Measurements from ENCODE around the gene ZNF683. TPM values are rescaled to one million over a fixed set of nuclear protein-coding genes. Genes with fewer than 3 reads are reported as not detected.
A peak's percentile ranks its signal among the peaks of the same experiment; 100 is the strongest.
"Not testable (repeated sequence)": the region's sequence is repeated elsewhere in the genome, so short reads cannot be mapped to it uniquely, and the experiment has no call there.

ZNF683 gene
- total and polyA plus RNA-seq, 4 experiments from 2014 or later = 0.49 to 0.63 TPM; not detected in 2

- POLR2A ChIA-PET (ENCODE audit: partially characterized antibody) = interaction anchor here (1.2 to 9.1 kb wide), 8 partner anchors 14 to 169 kb away, joined by 3 to 174 read pairs (median 48); partner anchors contain the start of genes CD52, SH3BGRL3 and UBXN11
- Mint-ChIP-seq H3K27me3 (no peaks in the 10 kb centered on the region), H3K36me3 (peaks cover 0 to 3% of the 10 kb centered on the region in 2 donors), H3K4me1 (peaks cover 63 to 98% (median 85%) of the 10 kb centered on the region in 4 donors), H3K27ac (peak overlapping the region in 6 of 7 donors; percentile 57 to 98 (median 91)), H3K9me3 (peaks cover 0 to 3% (median under 1%) of the 10 kb centered on the region in 8 donors), H3K4me3 (peak overlapping the region in 4 of 8 donors; percentile 31 to 54 (median 50))
- intact Hi-C loops (cut with micrococcal nuclease) = no loop called here
- CTCF ChIA-PET (ENCODE audit: partially characterized antibody) = interaction anchor here (1.0 to 8.7 kb wide), 7 partner anchors 12 to 102 kb away, joined by 3 to 195 read pairs (median 23); no protein-coding TSS in a partner anchor
- Histone ChIP-seq H3K4me3 (ENCODE audit: low read length in 2 of 2) (peak overlapping the region in 1 of 2 donors; percentile 0), H3K4me1 (ENCODE audit: insufficient read depth, low read length) (peaks cover 96% of the 10 kb centered on the region), H3K9me3 (ENCODE audit: control insufficient read depth in 1 of 2, low read length in 2 of 2) (no peaks in the 10 kb centered on the region), H3K27ac (ENCODE audit: low read depth, low read length) (no peak overlapping the region), H3K27me3 (ENCODE audit: insufficient read depth, low read length) (no peaks in the 10 kb centered on the region), H3K36me3 (ENCODE audit: insufficient read depth, low read length) (no peaks in the 10 kb centered on the region)
- DNase-seq = no peak
Measured at GRCh38 chr1:26376050-26376449, 3.5 kb upstream of the ZNF683 start.

GRCh38 chr1:26375081-26375480 is 2.5 kb upstream of the ZNF683 start:
- H3K36me3 ChIP-seq (ENCODE audit: insufficient read depth, low read length) = no peaks in the 10 kb centered on the region
- no peak overlapping the region for H3K4me3 ChIP-seq (ENCODE audit: low read length in 2 of 2)
- peak in 1 of 5 donors; percentile 15 for DNase-seq
- peak overlapping the region; percentile 84 to 91 (median 89) for H3K27ac Mint-ChIP-seq
- peak overlapping the region; percentile 25 for H3K27ac ChIP-seq (ENCODE audit: low read depth, low read length)
- H3K4me1 Mint-ChIP-seq = peaks cover 67 to 99% (median 87%) of the 10 kb centered on the region in 4 donors
- H3K36me3 Mint-ChIP-seq = peaks cover 0 to 3% of the 10 kb centered on the region in 2 donors
- H3K4me1 ChIP-seq (ENCODE audit: insufficient read depth, low read length) = peaks cover 100% of the 10 kb centered on the region
- ChIA-PET CTCF (ENCODE audit: partially characterized antibody) (interaction anchor here (0.9 to 8.7 kb wide), 9 partner anchors 11 to 205 kb away, joined by 3 to 195 read pairs (median 14); partner anchors contain the start of gene ZNF593), POLR2A (ENCODE audit: partially characterized antibody) (interaction anchor here (0.7 to 9.1 kb wide), 15 partner anchors 13 to 141 kb away, joined by 3 to 174 read pairs (median 5); partner anchors contain the start of genes CD52, CEP85, CRYBG2 and DHDDS)
- H3K4me3 Mint-ChIP-seq = peak overlapping the region; percentile 26 to 81 (median 73)
- no peaks in the 10 kb centered on the region for H3K9me3 ChIP-seq (ENCODE audit: control insufficient read depth in 1 of 2, low read length in 2 of 2)
- H3K27me3 Mint-ChIP-seq = no peaks in the 10 kb centered on the region
- peaks cover 0 to 7% (median 3%) of the 10 kb centered on the region in 8 donors for H3K9me3 Mint-ChIP-seq
- intact Hi-C loops (cut with micrococcal nuclease) = no loop called here
- H3K27me3 ChIP-seq (ENCODE audit: insufficient read depth, low read length) = no peaks in the 10 kb centered on the region

- Mint-ChIP-seq H3K27ac (peak overlapping the region in 6 of 7 donors; percentile 35 to 96 (median 86)), H3K4me3 (peak overlapping the region in 7 of 8 donors; percentile 63 to 81 (median 74)), H3K4me1 (peaks cover 68 to 99% (median 88%) of the 10 kb centered on the region in 4 donors)
- H3K9me3 Mint-ChIP-seq; H3K36me3 Mint-ChIP-seq; H3K9me3 ChIP-seq (ENCODE audit: control insufficient read depth in 1 of 2, low read length in 2 of 2); DNase-seq; H3K27me3 Mint-ChIP-seq; H3K4me3 ChIP-seq (ENCODE audit: low read length in 2 of 2); H3K36me3 ChIP-seq (ENCODE audit: insufficient read depth, low read length); intact Hi-C loops (cut with micrococcal nuclease); H3K27me3 ChIP-seq (ENCODE audit: insufficient read depth, low read length); H3K27ac ChIP-seq (ENCODE audit: low read depth, low read length): not testable (repeated sequence)
- ChIA-PET POLR2A (ENCODE audit: partially characterized antibody) (interaction anchor here (0.7 to 9.1 kb wide), 14 partner anchors 12 to 98 kb away, joined by 3 to 174 read pairs (median 6); partner anchors contain the start of genes CD52, DHDDS, SH3BGRL3 and UBXN11), CTCF (ENCODE audit: partially characterized antibody) (interaction anchor here (1.1 to 8.7 kb wide), 11 partner anchors 10 to 100 kb away, joined by 3 to 195 read pairs (median 8); no protein-coding TSS in a partner anchor)
- H3K4me1 ChIP-seq (ENCODE audit: insufficient read depth, low read length) = peaks cover 100% of the 10 kb centered on the region
Measured at GRCh38 chr1:26374361-26374760, 1.8 kb upstream of the ZNF683 start.

- DNase-seq = no peak
- no peaks in the 10 kb centered on the region for H3K36me3 ChIP-seq (ENCODE audit: insufficient read depth, low read length)
- intact Hi-C loops (cut with micrococcal nuclease) = loop anchor here (1.0 kb wide), 2 partner anchors 10 to 23 kb away; no protein-coding TSS in a partner anchor
- CTCF ChIA-PET (ENCODE audit: partially characterized antibody) = interaction anchor here (1.1 to 8.7 kb wide), 11 partner anchors 9 to 204 kb away, joined by 3 to 195 read pairs (median 8); partner anchors contain the start of gene ZNF593
- POLR2A ChIA-PET (ENCODE audit: partially characterized antibody) = interaction anchor here (0.7 to 9.1 kb wide), 14 partner anchors 11 to 140 kb away, joined by 3 to 174 read pairs (median 5); partner anchors contain the start of genes CD52, DHDDS and SH3BGRL3
- H3K4me3 ChIP-seq (ENCODE audit: low read length in 2 of 2) = peak overlapping the region in 1 of 2 donors; percentile 18
- H3K9me3 ChIP-seq (ENCODE audit: control insufficient read depth in 1 of 2, low read length in 2 of 2) = no peaks in the 10 kb centered on the region
- H3K4me1 Mint-ChIP-seq = peaks cover 66 to 93% (median 83%) of the 10 kb centered on the region in 4 donors
- H3K4me3 Mint-ChIP-seq = peak overlapping the region in 7 of 8 donors; percentile 59 to 81 (median 74)
- H3K9me3 Mint-ChIP-seq = peaks cover 0 to 7% (median 3%) of the 10 kb centered on the region in 8 donors
- H3K27me3 ChIP-seq (ENCODE audit: insufficient read depth, low read length) = no peaks in the 10 kb centered on the region
- peaks cover 96% of the 10 kb centered on the region for H3K4me1 ChIP-seq (ENCODE audit: insufficient read depth, low read length)
- peak overlapping the region; percentile 79 to 96 (median 84) for H3K27ac Mint-ChIP-seq
- peak overlapping the region; percentile 13 for H3K27ac ChIP-seq (ENCODE audit: low read depth, low read length)
- H3K36me3 Mint-ChIP-seq = peaks cover 0 to 3% of the 10 kb centered on the region in 2 donors
- H3K27me3 Mint-ChIP-seq = no peaks in the 10 kb centered on the region
Measured at GRCh38 chr1:26373789-26374188, 1.2 kb upstream of the ZNF683 start.

- intact Hi-C loops (cut with micrococcal nuclease) = loop anchor here (1.0 kb wide), 2 partner anchors 10 to 23 kb away; no protein-coding TSS in a partner anchor
- Histone ChIP-seq H3K4me1 (ENCODE audit: insufficient read depth, low read length) (peaks cover 96% of the 10 kb centered on the region), H3K27ac (ENCODE audit: low read depth, low read length) (peak overlapping the region; percentile 13), H3K4me3 (ENCODE audit: low read length in 2 of 2) (peak overlapping the region in 1 of 2 donors; percentile 18), H3K27me3 (ENCODE audit: insufficient read depth, low read length) (no peaks in the 10 kb centered on the region), H3K9me3 (ENCODE audit: control insufficient read depth in 1 of 2, low read length in 2 of 2) (no peaks in the 10 kb centered on the region), H3K36me3 (ENCODE audit: insufficient read depth, low read length) (no peaks in the 10 kb centered on the region)
- ChIA-PET POLR2A (ENCODE audit: partially characterized antibody) (interaction anchor here (0.7 to 9.1 kb wide), 13 partner anchors 11 to 140 kb away, joined by 3 to 174 read pairs (median 5); partner anchors contain the start of genes CD52, DHDDS and SH3BGRL3), CTCF (ENCODE audit: partially characterized antibody) (interaction anchor here (0.6 to 8.7 kb wide), 11 partner anchors 9 to 203 kb away, joined by 3 to 195 read pairs (median 8); partner anchors contain the start of gene ZNF593)
- Mint-ChIP-seq H3K4me3 (peak overlapping the region; percentile 53 to 81 (median 70)), H3K9me3 (peaks cover 0 to 7% (median 3%) of the 10 kb centered on the region in 8 donors), H3K36me3 (no peaks in the 10 kb centered on the region), H3K27ac (peak overlapping the region; percentile 79 to 96 (median 82)), H3K4me1 (peaks cover 63 to 92% (median 82%) of the 10 kb centered on the region in 4 donors), H3K27me3 (no peaks in the 10 kb centered on the region)
- peak; percentile 50 to 71 (median 59) for DNase-seq
Measured at GRCh38 chr1:26373281-26373680, 731 bp upstream of the ZNF683 start.

- H3K27me3 ChIP-seq (ENCODE audit: insufficient read depth, low read length) = no peaks in the 10 kb centered on the region
- POLR2A ChIA-PET (ENCODE audit: partially characterized antibody) = interaction anchor here (1.0 to 5.2 kb wide), 5 partner anchors 13 to 92 kb away, joined by 3 to 60 read pairs (median 4); partner anchors contain the start of genes CD52 and SH3BGRL3
- no peak overlapping the region for H3K27ac ChIP-seq (ENCODE audit: low read depth, low read length)
- intact Hi-C loops (cut with micrococcal nuclease) = no loop called here
- peaks cover 94% of the 10 kb centered on the region for H3K4me1 ChIP-seq (ENCODE audit: insufficient read depth, low read length)
- peak overlapping the region in 7 of 8 donors; percentile 8 to 81 (median 61) for H3K4me3 Mint-ChIP-seq
- no peaks in the 10 kb centered on the region for H3K36me3 Mint-ChIP-seq
- no peaks in the 10 kb centered on the region for H3K27me3 Mint-ChIP-seq
- DNase-seq = no peak
- H3K4me1 Mint-ChIP-seq = peaks cover 60 to 86% (median 73%) of the 10 kb centered on the region in 4 donors
- H3K9me3 ChIP-seq (ENCODE audit: control insufficient read depth in 1 of 2, low read length in 2 of 2) = no peaks in the 10 kb centered on the region
- CTCF ChIA-PET (ENCODE audit: partially characterized antibody) = interaction anchor here (1.4 to 15.0 kb wide), 2 partner anchors 65 to 89 kb away, joined by 3 to 307 read pairs; partner anchors contain the start of gene SH3BGRL3
- H3K27ac Mint-ChIP-seq = peak overlapping the region; percentile 75 to 96 (median 86)
- H3K9me3 Mint-ChIP-seq = peaks cover 0 to 7% (median 3%) of the 10 kb centered on the region in 8 donors
- peak overlapping the region in 1 of 2 donors; percentile 18 for H3K4me3 ChIP-seq (ENCODE audit: low read length in 2 of 2)
- no peaks in the 10 kb centered on the region for H3K36me3 ChIP-seq (ENCODE audit: insufficient read depth, low read length)
Measured at GRCh38 chr1:26372039-26372438, 511 bp downstream of the ZNF683 start.

All from CD4-positive, alpha-beta memory T cell (primary cell).